GM12891 (cell line): ENCODE data around the gene SRCIN1.

Source experiments
- POLR2A ChIP-seq: IDR thresholded peaks from 2 replicates; pipeline ENCODE4 v1.6.1; 2011; ENCODE audit warnings: low read depth, low read length, control low read depth
- POLR2AphosphoS5 ChIP-seq: IDR thresholded peaks from 2 replicates; pipeline ENCODE4 v1.6.1; 2011; ENCODE audit warnings: low read depth, low read length, control low read depth
- TAF1 ChIP-seq: IDR thresholded peaks from 2 replicates; pipeline ENCODE4 v1.6.1; 2011; ENCODE audit warnings: low read depth, low read length, control low read depth

- TF ChIP-seq POLR2A, result no peak
- TF ChIP-seq TAF1, result no peak
- no peak for TF ChIP-seq POLR2AphosphoS5
Measured at GRCh38 chr17:38556239-38556638, 49.5 kb downstream of the SRCIN1 start.
